Right lobe of liver (tissue), 6 donors: Measurements from ENCODE around the gene DLD. TPM values are rescaled to one million over a fixed set of nuclear protein-coding genes. Genes with fewer than 3 reads are reported as not detected.

Experiments
- ATAC-seq, 4 donors: fragments of 200-7000 bp; cut with Tn5 transposase; one replicate each; pipeline ENCODE4 v1.9.1; 2020; ENCODE audit warnings: mild to moderate bottlenecking in 4 of 4, moderate library complexity in 4 of 4
- DNase-seq, 3 donors: peaks; one replicate each; pipeline ENCODE4 v3.0.0-alpha.2; 2020
- H3K27ac ChIP-seq, 3 donors: fragments of 200-600 bp; one replicate each; pipeline ENCODE4 v1.8.0; 2022
- H3K27me3 ChIP-seq, 2 donors: fragments of 200-600 bp; one replicate each; pipeline ENCODE4 v1.8.0; 2022
- H3K36me3 ChIP-seq, 4 donors: fragments of 200-600 bp; sonication (generic) in 1 of 4; one replicate each; pipeline versions ENCODE4 v1.5.1 to v1.8.0; 2017 to 2022; ENCODE audit warnings: control low read depth in 1 of 4
- H3K4me1 ChIP-seq, 4 donors: fragments of 200-600 bp; sonication (generic) in 1 of 4; one replicate each; pipeline versions ENCODE4 v1.5.1 to v1.8.0; 2017 to 2022; ENCODE audit warnings: control low read depth in 1 of 4
- H3K4me3 ChIP-seq, 3 donors: fragments of 200-600 bp; one replicate each; pipeline ENCODE4 v1.8.0; 2022
- H3K9me3 ChIP-seq, 4 donors: fragments of 200-600 bp; sonication (generic) in 1 of 4; one replicate each; pipeline versions ENCODE4 v1.5.1 to v1.8.0; 2017 to 2022; ENCODE audit warnings: control low read depth in 1 of 4
- CTCF ChIP-seq, 4 donors: fragments of 200-600 bp in 3 of 4; fragments of 450-650 bp in 1 of 4; IDR thresholded peaks; one replicate each; pipeline versions ENCODE4 v1.5.1 to v1.8.0; 2016 to 2022; ENCODE audit warnings: antibody characterized with exemption in 4 of 4, mild to moderate bottlenecking in 2 of 4
- POLR2A ChIP-seq: fragments of 450-650 bp; IDR thresholded peaks from one replicate; pipeline ENCODE4 v1.6.1; 2017; ENCODE audit warnings: antibody characterized with exemption, mild to moderate bottlenecking
- WGBS: methylation state at CpG from one replicate; pipeline ENCODE4 v1.1.6; 2018; ENCODE audit warnings: low coverage, low lambda C conversion rate; ENCODE audit not compliant: insufficient coverage; ENCODE audit errors: missing lambda C conversion rate; 5-methylcytosine and 5-hydroxymethylcytosine counted together
- intact Hi-C, 2 donors: fragments of 100-400 bp; cut with DNase I; formaldehyde crosslinking; loops; one replicate each; pipeline versions ENCODE4 v1.11.2 to v1.14.1; 2022
- total RNA-seq, 6 experiments: library from RNA; depleted of rRNA in 2 of 6; stranded (reverse); fragments of >200 nt in 2 of 6; fragmentation: NEBNext Ultra II Directional in 3 of 6; extraction: Animal tissue kit (Norgen Biotek cat#: 25700) in 3 of 6; gene quantifications; one replicate each; pipeline versions ENCODE4 v1.1.0 to v1.2.4, GENCODE V29; 2016 to 2023
- donor health status: DM: no; HTN: yes; CAD: no.
- donor health status: DM: no; HTN: no; CAD: no.
- donor health status: DM: no; HTN: no; CAD: no.
- donor health status: DM: no; HTN: yes; CAD: no.
- donor health status: DM: no; HTN: yes; CAD: no.

The DLD gene
- total RNA-seq, 6 experiments from 2014 or later = 51.5 to 69.4 (median 61.0) TPM

GRCh38 chr7:107937531-107937930, 46.5 kb downstream of the DLD start:
- DNase-seq (no peak), ATAC-seq (no peak)
- TF ChIP-seq POLR2A (no peak), CTCF (IDR thresholded peaks at IDR 0.05) (no peak)
- H3K36me3 ChIP-seq = peaks cover 0 to 3% (median under 1%) of the 10 kb centered on the region in 4 donors
- no peaks in the 10 kb centered on the region for H3K4me1 ChIP-seq
- H3K9me3 ChIP-seq = no peaks in the 10 kb centered on the region
- 100% methylated on average over 1 of the region's 1 CpG for WGBS
- no peak overlapping the region for H3K27ac ChIP-seq
- no peak overlapping the region for H3K4me3 ChIP-seq
- intact Hi-C loops = no loop called here
- no peaks in the 10 kb centered on the region for H3K27me3 ChIP-seq

- Histone ChIP-seq H3K4me3 (no peak overlapping the region), H3K36me3 (peaks cover 0 to 5% (median 0%) of the 10 kb centered on the region in 4 donors), H3K4me1 (no peaks in the 10 kb centered on the region), H3K9me3 (no peaks in the 10 kb centered on the region), H3K27me3 (no peaks in the 10 kb centered on the region), H3K27ac (peak overlapping the region in 2 of 3 donors; percentile 3 to 25)
- TF ChIP-seq CTCF (IDR thresholded peaks at IDR 0.05) (no peak), POLR2A (no peak)
- intact Hi-C loops = no loop called here
- WGBS = 61% methylated on average over 5 of the region's 6 CpGs
- ATAC-seq (peak in 2 of 4 donors; percentile 14 to 30), DNase-seq (no peak)
Observed at GRCh38 chr7:107938456-107939250, 47.7 kb downstream of the DLD start.

GRCh38 chr7:107939573-107940489, 48.8 kb downstream of the DLD start:
- ATAC-seq (peak; percentile 21 to 76 (median 48)), DNase-seq (no peak)
- Histone ChIP-seq H3K4me1 (no peaks in the 10 kb centered on the region), H3K4me3 (no peak overlapping the region), H3K27ac (peak overlapping the region in 1 of 3 donors; percentile 3), H3K27me3 (no peaks in the 10 kb centered on the region), H3K36me3 (peaks cover 0 to 5% (median 0%) of the 10 kb centered on the region in 4 donors), H3K9me3 (no peaks in the 10 kb centered on the region)
- intact Hi-C loops = no loop called here
- TF ChIP-seq POLR2A (no peak), CTCF (IDR thresholded peaks at IDR 0.05) (no peak)
- 72% methylated on average over 9 of the region's 16 CpGs for WGBS

GRCh38 chr7:107940951-107941350, 50.0 kb downstream of the DLD start:
- Histone ChIP-seq H3K27ac (no peak overlapping the region), H3K4me1 (no peaks in the 10 kb centered on the region), H3K4me3 (no peak overlapping the region), H3K27me3 (no peaks in the 10 kb centered on the region), H3K36me3 (peaks cover 0 to 5% (median 0%) of the 10 kb centered on the region in 4 donors), H3K9me3 (no peaks in the 10 kb centered on the region)
- DNase-seq (no peak), ATAC-seq (no peak)
- intact Hi-C loops = no loop called here
- 73% methylated on average over 2 of the region's 4 CpGs for WGBS
- TF ChIP-seq CTCF (IDR thresholded peaks at IDR 0.05) (no peak), POLR2A (no peak)
